ENCODE measurements around the gene AGER. TPM values are rescaled to one million over a fixed set of nuclear protein-coding genes. Genes with fewer than 3 reads are reported as not detected.
A peak's percentile ranks its signal among the peaks of the same experiment; 100 is the strongest.

The AGER gene
- total RNA-seq, 1 donor from 2014 or later: 1.8 TPM

- Histone ChIP-seq H3K36me3 (peaks cover 48% of the 10 kb centered on the region), H3K27ac (replicated peaks) (no peak overlapping the region), H3K9me3 (replicated peaks) (no peaks in the 10 kb centered on the region), H3K4me3 (no peak overlapping the region), H3K27me3 (ENCODE audit: low read depth) (peaks cover 3% of the 10 kb centered on the region), H3K4me1 (peaks cover 39% of the 10 kb centered on the region)
- no peak for TF ChIP-seq CTCF (IDR thresholded peaks at IDR 0.05; ENCODE audit: borderline replicate concordance)
- intact Hi-C loops (cut with micrococcal nuclease): no loop called here
- DNase-seq: no peak
Observed at GRCh38 chr6:32156891-32157290, 27.2 kb downstream of the AGER start.

GRCh38 chr6:32154514-32155161, 29.4 kb downstream of the AGER start:
- Histone ChIP-seq H3K4me1 (peaks cover 39% of the 10 kb centered on the region), H3K27ac (replicated peaks) (peak overlapping the region; percentile 94), H3K4me3 (peak overlapping the region; percentile 82), H3K27me3 (ENCODE audit: low read depth) (peaks cover 22% of the 10 kb centered on the region), H3K9me3 (replicated peaks) (no peaks in the 10 kb centered on the region), H3K36me3 (peaks cover 36% of the 10 kb centered on the region)
- DNase-seq: peak; percentile 45
- intact Hi-C loops (cut with micrococcal nuclease): no loop called here
- TF ChIP-seq CTCF (IDR thresholded peaks at IDR 0.05; ENCODE audit: borderline replicate concordance): peak; percentile 63

GRCh38 chr6:32153564-32154513, 30.2 kb downstream of the AGER start, which contains the start of gene PPT2:
Gene PPT2 (plus strand): TSS chr6:32154141. CDS start chr6:32154595, 454 bp downstream.
- Histone ChIP-seq H3K27me3 (ENCODE audit: low read depth) (peaks cover 30% of the 10 kb centered on the region), H3K4me1 (peaks cover 39% of the 10 kb centered on the region), H3K9me3 (replicated peaks) (no peaks in the 10 kb centered on the region), H3K36me3 (peaks cover 32% of the 10 kb centered on the region), H3K4me3 (peak within 1 kb of the TSS; percentile 82), H3K27ac (replicated peaks) (peak within 1 kb of the TSS; percentile 94)
- TF ChIP-seq CTCF (IDR thresholded peaks at IDR 0.05; ENCODE audit: borderline replicate concordance): peak; percentile 36
- intact Hi-C loops (cut with micrococcal nuclease): no loop called here
- peak; percentile 91 for DNase-seq

- Histone ChIP-seq H3K27me3 (ENCODE audit: low read depth) (peaks cover 38% of the 10 kb centered on the region), H3K4me3 (peak overlapping the region; percentile 82), H3K4me1 (peaks cover 39% of the 10 kb centered on the region), H3K9me3 (replicated peaks) (no peaks in the 10 kb centered on the region), H3K36me3 (peaks cover 24% of the 10 kb centered on the region), H3K27ac (replicated peaks) (peak overlapping the region; percentile 94)
- no peak for DNase-seq
- TF ChIP-seq CTCF (IDR thresholded peaks at IDR 0.05; ENCODE audit: borderline replicate concordance): no peak
- intact Hi-C loops (cut with micrococcal nuclease): no loop called here
Observed at GRCh38 chr6:32152769-32153563, 31.1 kb downstream of the AGER start.

All from left ventricle myocardium inferior (tissue), 1 donor.